ENCODE data around the gene GARIN5B.

The GARIN5B gene

GRCh38 chr19:55322204-55322885, 40.7 kb downstream of the GARIN5B start:
- DNase-seq (ENCODE audit: low spot score): no peak

- no peak for DNase-seq (ENCODE audit: low spot score)
Observed at GRCh38 chr19:55321466-55322137, 41.5 kb downstream of the GARIN5B start.

GRCh38 chr19:55320844-55321419, 42.1 kb downstream of the GARIN5B start:
- no peak for DNase-seq (ENCODE audit: low spot score)

GRCh38 chr19:55319785-55320184, 43.3 kb downstream of the GARIN5B start:
- peak; percentile 58 for DNase-seq (ENCODE audit: low spot score)

GRCh38 chr19:55316646-55317045, 46.4 kb downstream of the GARIN5B start:
- DNase-seq (ENCODE audit: low spot score): no peak

GRCh38 chr19:55315956-55316525, 47.0 kb downstream of the GARIN5B start:
- no peak for DNase-seq (ENCODE audit: low spot score)

- DNase-seq (ENCODE audit: low spot score): no peak
Observed at GRCh38 chr19:55314396-55314795, 48.7 kb downstream of the GARIN5B start.

- no peak for DNase-seq (ENCODE audit: low spot score)
Observed at GRCh38 chr19:55312621-55313512, 50.2 kb downstream of the GARIN5B start.

GRCh38 chr19:55311797-55312196, 51.3 kb downstream of the GARIN5B start:
- no peak for DNase-seq (ENCODE audit: low spot score)

- no peak for DNase-seq (ENCODE audit: low spot score)
Observed at GRCh38 chr19:55311397-55311796, 51.7 kb downstream of the GARIN5B start.

GRCh38 chr19:55310498-55310897, 52.6 kb downstream of the GARIN5B start:
- no peak for DNase-seq (ENCODE audit: low spot score)

GRCh38 chr19:55309448-55309847, 53.6 kb downstream of the GARIN5B start:
- no peak for DNase-seq (ENCODE audit: low spot score)

GRCh38 chr19:55308281-55308680, 54.8 kb downstream of the GARIN5B start:
- DNase-seq (ENCODE audit: low spot score): no peak

GRCh38 chr19:55306712-55307111, 56.3 kb downstream of the GARIN5B start:
- no peak for DNase-seq (ENCODE audit: low spot score)

- DNase-seq (ENCODE audit: low spot score): no peak
Observed at GRCh38 chr19:55305983-55306562, 57.0 kb downstream of the GARIN5B start.

- peak; percentile 53 for DNase-seq (ENCODE audit: low spot score)
Observed at GRCh38 chr19:55305491-55305890, 57.6 kb downstream of the GARIN5B start.

GRCh38 chr19:55304980-55305379, 58.1 kb downstream of the GARIN5B start:
- DNase-seq (ENCODE audit: low spot score): no peak
